GM12878 (cell line): ENCODE results near the gene GLMN. TPM values are rescaled to one million over a fixed set of nuclear protein-coding genes. Genes with fewer than 3 reads are reported as not detected.
A peak's percentile ranks its signal among the peaks of the same experiment; 100 is the strongest.

ENCODE experiments used
- ATAC-seq: fragments of 200-7000 bp; cut with Tn5 transposase; 3 replicates; pipeline ENCODE4 v1.9.1; 2020; ENCODE audit warnings: mild to moderate bottlenecking, moderate library complexity
- BruUV-seq: library from RNA; stranded (reverse); fragments of 400-500 nt; replicated peaks from 2 replicates; lab custom pipeline; 2021; lab: Mats Ljungman, UMichigan
- CTCF ChIA-PET: fragments of 300-600 bp; sonication (Branson Sonifier 250); formaldehyde crosslinking; extraction: SDS; loops from one replicate; lab custom pipeline; 2021; ENCODE audit warnings: inconsistent platforms; lab: Yijun Ruan, JAX
- POLR2A ChIA-PET: fragments of 350-600 bp; formaldehyde crosslinking; extraction: SDS; loops from one replicate; lab custom pipeline; 2021; ENCODE audit warnings: inconsistent platforms; lab: Charles Lee
- RAD21 ChIA-PET: fragments of 300-600 bp; sonication (Branson Sonifier 250); formaldehyde crosslinking; loops from one replicate; lab custom pipeline; 2023; ENCODE audit warnings: antibody characterized with exemption; ENCODE audit not compliant: unreplicated experiment; lab: Charles Lee
- SMC1A ChIA-PET: fragments of 300-600 bp; sonication (Branson Sonifier 250); formaldehyde crosslinking; loops from one replicate; lab custom pipeline; 2023; ENCODE audit not compliant: unreplicated experiment, uncharacterized antibody; lab: Charles Lee
- DNase-seq: peaks from one replicate; pipeline ENCODE4 v3.0.0-alpha.2; 2011; ENCODE audit warnings: low read depth, low spot score
- FAIRE-seq: peaks from 3 replicates; lab custom pipeline; 2011; peaks lifted over from hg19 to GRCh38; lab: Jason Lieb, UNC
- H2AFZ ChIP-seq: 2 replicates; pipeline ENCODE4 v1.6.0; 2011; ENCODE audit warnings: low read depth, low read length, control low read depth; ENCODE audit not compliant: control insufficient read depth
- H3K27ac ChIP-seq: 2 replicates; pipeline ENCODE4 v1.5.1; 2011; ENCODE audit warnings: control low read depth; ENCODE audit not compliant: control insufficient read depth, insufficient read depth
- H3K27me3 ChIP-seq, 2 experiments: replicated peaks in 1 of 2; 2 replicates each; pipeline versions ENCODE4 v1.6.0 to v1.6.1; 2011; ENCODE audit warnings: low read length in 1 of 2; ENCODE audit not compliant: control insufficient read depth in 2 of 2, insufficient read depth in 2 of 2
- H3K36me3 ChIP-seq, 2 experiments: 2 replicates each; pipeline ENCODE4 v1.5.1; 2011; ENCODE audit warnings: low read length in 1 of 2; ENCODE audit not compliant: control insufficient read depth in 2 of 2, insufficient read depth in 2 of 2
- H3K4me1 ChIP-seq: 2 replicates; pipeline ENCODE4 v1.6.1; 2011; ENCODE audit warnings: mild to moderate bottlenecking, low read length, moderate library complexity, mixed read lengths; ENCODE audit not compliant: control insufficient read depth, insufficient read depth
- H3K4me2 ChIP-seq: 2 replicates; pipeline ENCODE4 v1.6.0; 2011; ENCODE audit warnings: control low read depth; ENCODE audit not compliant: control insufficient read depth, insufficient read depth
- H3K4me3 ChIP-seq: fragments of 200-600 bp; sonication (generic); 2 replicates; pipeline ENCODE4 v1.5.1; 2016
- H3K79me2 ChIP-seq: 2 replicates; pipeline ENCODE4 v1.6.0; 2011; ENCODE audit warnings: low read length; ENCODE audit not compliant: control insufficient read depth, insufficient read depth
- H3K9ac ChIP-seq: 2 replicates; pipeline ENCODE4 v1.8.0; 2011; ENCODE audit warnings: low read length, control low read depth, mixed read lengths; ENCODE audit not compliant: control insufficient read depth, insufficient read depth
- H3K9me3 ChIP-seq: replicated peaks from 3 replicates; pipeline ENCODE4 v1.5.1; 2011; ENCODE audit warnings: mild to moderate bottlenecking, low read length; ENCODE audit not compliant: control insufficient read depth, insufficient read depth
- H4K20me1 ChIP-seq: 2 replicates; pipeline ENCODE4 v1.6.0; 2011; ENCODE audit not compliant: control insufficient read depth, insufficient read depth
- BACH1 ChIP-seq: fragments of 450-650 bp; IDR thresholded peaks from 2 replicates; pipeline ENCODE4 v1.6.1; 2017; ENCODE audit warnings: mild to moderate bottlenecking, borderline replicate concordance
- CBX5 ChIP-seq: sonication (generic); IDR thresholded peaks from 2 replicates; pipeline ENCODE4 v1.6.1; 2016; ENCODE audit warnings: low read depth, moderate library complexity, mild to moderate bottlenecking, inconsistent platforms
- IKZF1 ChIP-seq: fragments of 450-650 bp; conservative IDR thresholded peaks from 2 replicates; pipeline ENCODE4 v1.6.1; 2017; ENCODE audit warnings: antibody characterized with exemption, mild to moderate bottlenecking
- MEF2B ChIP-seq: fragments of 450-650 bp; IDR thresholded peaks from 2 replicates; pipeline ENCODE4 v1.6.1; 2018; ENCODE audit warnings: mild to moderate bottlenecking, moderate library complexity; ENCODE audit not compliant: partially characterized antibody, poor library complexity, severe bottlenecking
- RELB ChIP-seq: fragments of 450-650 bp; IDR thresholded peaks from 2 replicates; pipeline ENCODE4 v1.6.1; 2017; ENCODE audit warnings: low read depth, mild to moderate bottlenecking, moderate library complexity
- SIX5 ChIP-seq: IDR thresholded peaks from 2 replicates; pipeline ENCODE4 v1.6.1; 2011; ENCODE audit warnings: mild to moderate bottlenecking, low read depth, low read length, moderate library complexity; ENCODE audit not compliant: severe bottlenecking
- ZNF592 ChIP-seq: fragments of 450-650 bp; IDR thresholded peaks from 2 replicates; pipeline ENCODE4 v1.6.1; 2017; ENCODE audit warnings: mild to moderate bottlenecking, moderate library complexity
- WGBS: methylation state at CpG from one replicate; pipeline ENCODE4 v1.1.6; 2016; ENCODE audit warnings: low lambda C conversion rate; ENCODE audit not compliant: insufficient replicate concordance, insufficient coverage; ENCODE audit errors: missing lambda C conversion rate; 5-methylcytosine and 5-hydroxymethylcytosine counted together
- in situ Hi-C: fragments of 300-500 bp; cut with MboI; formaldehyde crosslinking; loops from 9 replicates; pipeline ENCODE4 v1.14.3; 2018; ENCODE audit warnings: mixed read lengths
- intact Hi-C: fragments of 100-400 bp; cut with micrococcal nuclease; formaldehyde crosslinking; loops from one replicate; pipeline ENCODE4 v1.14.2; 2022; ENCODE audit not compliant: unreplicated experiment
- polyA plus RNA-seq, 11 experiments: library from polyadenylated mRNA; depleted of rRNA in 4 of 11; unstranded in 6 of 11; stranded (reverse) in 5 of 11; fragments of >200 nt; fragmentation: Nextera tagmentation in 4 of 11; fragmentation: Illumina TruSeq in 1 of 11; extraction: Ambion mirVana in 4 of 11; extraction: Trizol in 1 of 11; gene quantifications; 1 replicate in 1 of 11; 2 replicates in 10 of 11; pipeline versions ENCODE4 v1.2.1 to v1.2.3, GENCODE V29; 2011 to 2016; ENCODE audit warnings: inconsistent platforms in 2 of 11, missing spikeins in 2 of 11, low read depth in 1 of 11
- total RNA-seq, 4 experiments: library from RNA; depleted of rRNA in 3 of 4; stranded (reverse); fragments of >200 nt in 3 of 4; fragmentation: Illumina TruSeq in 1 of 4; extraction: Trizol in 1 of 4; gene quantifications; 2 replicates each; pipeline versions ENCODE4 v1.2.1 to v1.2.3, GENCODE V29; 2013 to 2021
- TF ChIP-seq, protein P1 (sequence below): IDR thresholded peaks from 2 replicates; pipeline ENCODE4 v1.6.1; 2012; ENCODE audit warnings: improper control_type of control experiment, low read depth, low read length; ENCODE audit not compliant: insufficient replicate concordance

Gene GLMN
- total and polyA plus RNA-seq, 10 of the 15 experiments (the other 5 are each of a cell fraction or from before 2014, with no cell fraction given): 11.5 to 33.7 (median 16.7) TPM

GRCh38 chr1:92329347-92330129 is 30.8 kb upstream of the GLMN start (continued):
- TF ChIP-seq ZNF592: no peak

GRCh38 chr1:92327794-92328193 is 29.0 kb upstream of the GLMN start:
- no peaks in the 10 kb centered on the region for H3K79me2 ChIP-seq
- ATAC-seq (no peak), DNase-seq (no peak), FAIRE-seq (no peak)
- peaks cover 4 to 9% of the 10 kb centered on the region in 2 experiments; a peak in 3 of 4 replicates for H3K36me3 ChIP-seq
- H3K9me3 ChIP-seq: peaks cover 5% of the 10 kb centered on the region; the same call in 2 of the 3 replicates
- no peaks in the 10 kb centered on the region for H3K4me1 ChIP-seq
- no peak overlapping the region for H3K9ac ChIP-seq
- 96% methylated on average over 4 of the region's 4 CpGs for WGBS
- POLR2A ChIA-PET: no interaction called here
- H3K4me3 ChIP-seq: no peak overlapping the region
- SMC1A ChIA-PET: interaction anchor here (0.8 to 1.6 kb wide), 4 partner anchors 9 to 65 kb away, joined by 3 to 6 read pairs (median 3); no protein-coding TSS in a partner anchor
- no peak overlapping the region for H3K27ac ChIP-seq
- RAD21 ChIA-PET: no interaction called here
- in situ Hi-C loops (no loop called here), intact Hi-C loops (no loop called here)
- H3K27me3 ChIP-seq: no peaks in the 10 kb centered on the region
- H3K4me2 ChIP-seq: no peak overlapping the region
- no TSS peak for BruUV-seq
- no peak overlapping the region for H2AFZ ChIP-seq
- CTCF ChIA-PET: interaction anchor here (1.0 to 1.1 kb wide), 2 partner anchors 12 to 330 kb away, joined by 3 read pairs; no protein-coding TSS in a partner anchor
- no peaks in the 10 kb centered on the region for H4K20me1 ChIP-seq
- TF ChIP-seq BACH1 (no peak), MEF2B (peak; percentile 22), RELB (no peak), SIX5 (no peak), IKZF1 (no peak), CBX5 (peak; percentile 43; the same call in 1 of the 2 replicates)
- TF ChIP-seq, protein P1, sequence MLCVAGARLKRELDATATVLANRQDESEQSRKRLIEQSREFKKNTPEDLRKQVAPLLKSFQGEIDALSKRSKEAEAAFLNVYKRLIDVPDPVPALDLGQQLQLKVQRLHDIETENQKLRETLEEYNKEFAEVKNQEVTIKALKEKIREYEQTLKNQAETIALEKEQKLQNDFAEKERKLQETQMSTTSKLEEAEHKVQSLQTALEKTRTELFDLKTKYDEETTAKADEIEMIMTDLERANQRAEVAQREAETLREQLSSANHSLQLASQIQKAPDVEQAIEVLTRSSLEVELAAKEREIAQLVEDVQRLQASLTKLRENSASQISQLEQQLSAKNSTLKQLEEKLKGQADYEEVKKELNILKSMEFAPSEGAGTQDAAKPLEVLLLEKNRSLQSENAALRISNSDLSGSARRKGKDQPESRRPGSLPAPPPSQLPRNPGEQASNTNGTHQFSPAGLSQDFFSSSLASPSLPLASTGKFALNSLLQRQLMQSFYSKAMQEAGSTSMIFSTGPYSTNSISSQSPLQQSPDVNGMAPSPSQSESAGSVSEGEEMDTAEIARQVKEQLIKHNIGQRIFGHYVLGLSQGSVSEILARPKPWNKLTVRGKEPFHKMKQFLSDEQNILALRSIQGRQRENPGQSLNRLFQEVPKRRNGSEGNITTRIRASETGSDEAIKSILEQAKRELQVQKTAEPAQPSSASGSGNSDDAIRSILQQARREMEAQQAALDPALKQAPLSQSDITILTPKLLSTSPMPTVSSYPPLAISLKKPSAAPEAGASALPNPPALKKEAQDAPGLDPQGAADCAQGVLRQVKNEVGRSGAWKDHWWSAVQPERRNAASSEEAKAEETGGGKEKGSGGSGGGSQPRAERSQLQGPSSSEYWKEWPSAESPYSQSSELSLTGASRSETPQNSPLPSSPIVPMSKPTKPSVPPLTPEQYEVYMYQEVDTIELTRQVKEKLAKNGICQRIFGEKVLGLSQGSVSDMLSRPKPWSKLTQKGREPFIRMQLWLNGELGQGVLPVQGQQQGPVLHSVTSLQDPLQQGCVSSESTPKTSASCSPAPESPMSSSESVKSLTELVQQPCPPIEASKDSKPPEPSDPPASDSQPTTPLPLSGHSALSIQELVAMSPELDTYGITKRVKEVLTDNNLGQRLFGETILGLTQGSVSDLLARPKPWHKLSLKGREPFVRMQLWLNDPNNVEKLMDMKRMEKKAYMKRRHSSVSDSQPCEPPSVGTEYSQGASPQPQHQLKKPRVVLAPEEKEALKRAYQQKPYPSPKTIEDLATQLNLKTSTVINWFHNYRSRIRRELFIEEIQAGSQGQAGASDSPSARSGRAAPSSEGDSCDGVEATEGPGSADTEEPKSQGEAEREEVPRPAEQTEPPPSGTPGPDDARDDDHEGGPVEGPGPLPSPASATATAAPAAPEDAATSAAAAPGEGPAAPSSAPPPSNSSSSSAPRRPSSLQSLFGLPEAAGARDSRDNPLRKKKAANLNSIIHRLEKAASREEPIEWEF: no peak
